ENCODE data around the gene TMEM131L. TPM values are rescaled to one million over a fixed set of nuclear protein-coding genes. Genes with fewer than 3 reads are reported as not detected.
"Not testable (repeated sequence)": the region's sequence is repeated elsewhere in the genome, so short reads cannot be mapped to it uniquely, and the experiment has no call there.

TMEM131L gene
- total RNA-seq, 2 experiments from 2014 or later = 25.2 to 26.3 TPM

GRCh38 chr4:153451145-153451544 is 15.0 kb upstream of the TMEM131L start:
- H3K36me3 Mint-ChIP-seq (ENCODE audit: low read depth); H3K27ac Mint-ChIP-seq; H3K4me3 Mint-ChIP-seq; H3K9me3 Mint-ChIP-seq; H3K27me3 Mint-ChIP-seq; CTCF ChIA-PET; DNase-seq: not testable (repeated sequence)
- POLR2A ChIA-PET = interaction anchor here (1.7 kb wide), 1 partner anchor 15 kb away, joined by 4 read pairs; the partner anchor contains the start of gene TMEM131L
- peaks cover 22% of the 10 kb centered on the region for H3K4me1 Mint-ChIP-seq

- POLR2A ChIA-PET = interaction anchor here (1.7 kb wide), 1 partner anchor 14 kb away, joined by 4 read pairs; the partner anchor contains the start of gene TMEM131L
- H3K9me3 Mint-ChIP-seq = no peaks in the 10 kb centered on the region
- H3K36me3 Mint-ChIP-seq (ENCODE audit: low read depth) = no peaks in the 10 kb centered on the region
- H3K27me3 Mint-ChIP-seq = no peaks in the 10 kb centered on the region
- H3K4me1 Mint-ChIP-seq = peaks cover 22% of the 10 kb centered on the region
- no peak overlapping the region for H3K27ac Mint-ChIP-seq
- CTCF ChIA-PET = no interaction called here
- DNase-seq = no peak
- H3K4me3 Mint-ChIP-seq = no peak overlapping the region
These were observed 14.1 kb upstream of the TMEM131L start for GRCh38 chr4:153451911-153452657.

GRCh38 chr4:153452658-153453378 is 13.3 kb upstream of the TMEM131L start:
- Mint-ChIP-seq H3K4me3 (no peak overlapping the region), H3K9me3 (no peaks in the 10 kb centered on the region), H3K27ac (no peak overlapping the region), H3K27me3 (no peaks in the 10 kb centered on the region), H3K4me1 (peaks cover 22% of the 10 kb centered on the region), H3K36me3 (ENCODE audit: low read depth) (no peaks in the 10 kb centered on the region)
- CTCF ChIA-PET = interaction anchor here (0.6 kb wide), 1 partner anchor 898 kb away, joined by 3 read pairs; no protein-coding TSS in a partner anchor
- no peak for DNase-seq
- POLR2A ChIA-PET = interaction anchor here (1.7 kb wide), 1 partner anchor 13 kb away, joined by 4 read pairs; the partner anchor contains the start of gene TMEM131L

- Mint-ChIP-seq H3K36me3 (ENCODE audit: low read depth) (no peaks in the 10 kb centered on the region), H3K27me3 (no peaks in the 10 kb centered on the region), H3K27ac (no peak overlapping the region), H3K4me3 (no peak overlapping the region), H3K9me3 (no peaks in the 10 kb centered on the region), H3K4me1 (peaks cover 22% of the 10 kb centered on the region)
- CTCF ChIA-PET = interaction anchor here (0.6 kb wide), 1 partner anchor 899 kb away, joined by 3 read pairs; no protein-coding TSS in a partner anchor
- POLR2A ChIA-PET = no interaction called here
- DNase-seq = no peak
These were observed 12.8 kb upstream of the TMEM131L start for GRCh38 chr4:153453402-153453801.

GRCh38 chr4:153458969-153459368 is 7.2 kb upstream of the TMEM131L start:
- Mint-ChIP-seq H3K4me3 (no peak overlapping the region), H3K9me3 (no peaks in the 10 kb centered on the region), H3K4me1 (peaks cover 2% of the 10 kb centered on the region), H3K27ac (no peak overlapping the region), H3K27me3 (no peaks in the 10 kb centered on the region), H3K36me3 (ENCODE audit: low read depth) (no peaks in the 10 kb centered on the region)
- CTCF ChIA-PET = no interaction called here
- DNase-seq = no peak
- POLR2A ChIA-PET = interaction anchor here (1.1 kb wide), 1 partner anchor 9 kb away, joined by 5 read pairs; no protein-coding TSS in a partner anchor

- POLR2A ChIA-PET; H3K27ac Mint-ChIP-seq; H3K27me3 Mint-ChIP-seq; CTCF ChIA-PET; DNase-seq; H3K4me3 Mint-ChIP-seq; H3K36me3 Mint-ChIP-seq (ENCODE audit: low read depth); H3K9me3 Mint-ChIP-seq: not testable (repeated sequence)
- peaks cover 15% of the 10 kb centered on the region for H3K4me1 Mint-ChIP-seq
These were observed 4.6 kb upstream of the TMEM131L start for GRCh38 chr4:153461549-153461948.

GRCh38 chr4:153464068-153464467 is 2.1 kb upstream of the TMEM131L start:
- ChIA-PET CTCF (interaction anchor here (2.4 to 2.9 kb wide), 2 partner anchors 31 to 110 kb away, joined by 8 to 31 read pairs; no protein-coding TSS in a partner anchor), POLR2A (interaction anchor here (0.6 to 2.5 kb wide), 2 partner anchors 33 to 108 kb away, joined by 3 to 9 read pairs; no protein-coding TSS in a partner anchor)
- peaks cover 28% of the 10 kb centered on the region for H3K4me1 Mint-ChIP-seq

GRCh38 chr4:153465140-153465539 is 1.0 kb upstream of the TMEM131L start:
- H3K27ac Mint-ChIP-seq = peak overlapping the region; percentile 77
- peaks cover 17% of the 10 kb centered on the region for H3K36me3 Mint-ChIP-seq (ENCODE audit: low read depth)
- no peaks in the 10 kb centered on the region for H3K9me3 Mint-ChIP-seq
- CTCF ChIA-PET = interaction anchor here (0.7 to 3.8 kb wide), 18 partner anchors 16 to 285 kb away, joined by 3 to 56 read pairs (median 6); no protein-coding TSS in a partner anchor
- POLR2A ChIA-PET = interaction anchor here (0.7 to 7.1 kb wide), 26 partner anchors 10 to 122 kb away, joined by 3 to 99 read pairs (median 7); partner anchors contain the start of gene MND1
- H3K27me3 Mint-ChIP-seq = peaks cover 2% of the 10 kb centered on the region
- H3K4me3 Mint-ChIP-seq = peak overlapping the region; percentile 84
- no peak for DNase-seq
- H3K4me1 Mint-ChIP-seq = peaks cover 39% of the 10 kb centered on the region

More at GRCh38 chr4:153464068-153464467, 2.1 kb upstream of the TMEM131L start:
- Mint-ChIP-seq H3K27me3 (peaks cover 2% of the 10 kb centered on the region), H3K4me3 (no peak overlapping the region), H3K9me3 (no peaks in the 10 kb centered on the region), H3K27ac (no peak overlapping the region), H3K36me3 (ENCODE audit: low read depth) (peaks cover 10% of the 10 kb centered on the region)
- DNase-seq = no peak

GRCh38 chr4:153465615-153466080 is 512 bp upstream of the TMEM131L start:
- peak; percentile 57 for DNase-seq
- CTCF ChIA-PET = interaction anchor here (0.7 to 3.8 kb wide), 22 partner anchors 13 to 284 kb away, joined by 3 to 56 read pairs (median 6); no protein-coding TSS in a partner anchor
- H3K27me3 Mint-ChIP-seq = peaks cover 2% of the 10 kb centered on the region
- H3K4me1 Mint-ChIP-seq = peaks cover 44% of the 10 kb centered on the region
- no peaks in the 10 kb centered on the region for H3K9me3 Mint-ChIP-seq
- peak overlapping the region; percentile 84 for H3K4me3 Mint-ChIP-seq
- peak overlapping the region; percentile 77 for H3K27ac Mint-ChIP-seq
- peaks cover 20% of the 10 kb centered on the region for H3K36me3 Mint-ChIP-seq (ENCODE audit: low read depth)
- POLR2A ChIA-PET = interaction anchor here (0.7 to 7.1 kb wide), 29 partner anchors 9 to 123 kb away, joined by 3 to 99 read pairs (median 6); partner anchors contain the start of gene MND1

GRCh38 chr4:153466949-153467896 is 1.1 kb downstream of the TMEM131L start:
- peak overlapping the region; percentile 81 for H3K27ac Mint-ChIP-seq
- peaks cover 29% of the 10 kb centered on the region for H3K36me3 Mint-ChIP-seq (ENCODE audit: low read depth)
- ChIA-PET POLR2A (interaction anchor here (0.6 to 7.1 kb wide), 28 partner anchors 9 to 788 kb away, joined by 3 to 99 read pairs (median 7); partner anchors contain the start of gene MND1), CTCF (interaction anchor here (0.7 to 3.8 kb wide), 23 partner anchors 11 to 123 kb away, joined by 3 to 56 read pairs (median 6); partner anchors contain the start of gene MND1)
- H3K4me1 Mint-ChIP-seq = peaks cover 58% of the 10 kb centered on the region
- peak overlapping the region; percentile 84 for H3K4me3 Mint-ChIP-seq
- DNase-seq = peak; percentile 49
- H3K9me3 Mint-ChIP-seq = no peaks in the 10 kb centered on the region
- peaks cover 2% of the 10 kb centered on the region for H3K27me3 Mint-ChIP-seq

GRCh38 chr4:153467897-153468262 is 1.7 kb downstream of the TMEM131L start:
- ChIA-PET POLR2A (interaction anchor here (0.6 to 7.1 kb wide), 16 partner anchors 9 to 789 kb away, joined by 3 to 99 read pairs (median 8); partner anchors contain the start of gene MND1), CTCF (interaction anchor here (0.7 to 3.8 kb wide), 17 partner anchors 15 to 123 kb away, joined by 3 to 56 read pairs (median 6); partner anchors contain the start of gene MND1)
- Mint-ChIP-seq H3K36me3 (ENCODE audit: low read depth) (peaks cover 34% of the 10 kb centered on the region), H3K27ac (peak overlapping the region; percentile 81), H3K9me3 (no peaks in the 10 kb centered on the region), H3K27me3 (peaks cover 2% of the 10 kb centered on the region), H3K4me1 (peaks cover 63% of the 10 kb centered on the region), H3K4me3 (peak overlapping the region; percentile 84)
- DNase-seq = peak; percentile 38

All from activated CD4-positive, alpha-beta memory T cell treated with anti-CD3 and anti-CD28 coated beads, Interleukin-2, amount 10 ng/mL, durations not matched to agents 7 days and 5 days (primary cell).